MG63 (cell line): ENCODE data around the gene MSI2. TPM values are rescaled to one million over a fixed set of nuclear protein-coding genes. Genes with fewer than 3 reads are reported as not detected.

Experiments
- DNase-seq: peaks from one replicate; pipeline ENCODE4 v3.0.0-alpha.2; 2020
- H3K27me3 ChIP-seq: fragments of 250-450 bp; sonication (Bioruptor Pico); 2 replicates; pipeline ENCODE4 v1.5.1; 2020; ENCODE audit warnings: mild to moderate bottlenecking, moderate library complexity
- H3K36me3 ChIP-seq: fragments of 250-450 bp; sonication (Bioruptor Pico); 2 replicates; pipeline ENCODE4 v1.5.1; 2020; ENCODE audit warnings: mild to moderate bottlenecking, moderate library complexity
- H3K4me3 ChIP-seq: fragments of 250-450 bp; sonication (Bioruptor Pico); 2 replicates; pipeline ENCODE4 v1.5.1; 2020; ENCODE audit warnings: mild to moderate bottlenecking, moderate library complexity
- H3K9me3 ChIP-seq: fragments of 250-450 bp; sonication (Bioruptor Pico); 2 replicates; pipeline ENCODE4 v1.5.1; 2020; ENCODE audit warnings: mild to moderate bottlenecking, moderate library complexity
- total RNA-seq: library from RNA; depleted of rRNA; stranded (reverse); fragments of >200 nt; shearing (Covaris generic); gene quantifications from 2 replicates; pipeline ENCODE4 v1.2.3, GENCODE V29; 2014; ENCODE audit warnings: low replicate concordance

Gene MSI2
- total RNA-seq, 1 experiment from 2014 or later = 2.8 TPM

GRCh38 chr17:57654040-57654775 lies 397.9 kb downstream of the MSI2 start:
- DNase-seq = no peak
- H3K27me3 ChIP-seq = no peaks in the 10 kb centered on the region
- no peak overlapping the region for H3K4me3 ChIP-seq
- no peaks in the 10 kb centered on the region for H3K9me3 ChIP-seq
- no peaks in the 10 kb centered on the region for H3K36me3 ChIP-seq

DNA sequence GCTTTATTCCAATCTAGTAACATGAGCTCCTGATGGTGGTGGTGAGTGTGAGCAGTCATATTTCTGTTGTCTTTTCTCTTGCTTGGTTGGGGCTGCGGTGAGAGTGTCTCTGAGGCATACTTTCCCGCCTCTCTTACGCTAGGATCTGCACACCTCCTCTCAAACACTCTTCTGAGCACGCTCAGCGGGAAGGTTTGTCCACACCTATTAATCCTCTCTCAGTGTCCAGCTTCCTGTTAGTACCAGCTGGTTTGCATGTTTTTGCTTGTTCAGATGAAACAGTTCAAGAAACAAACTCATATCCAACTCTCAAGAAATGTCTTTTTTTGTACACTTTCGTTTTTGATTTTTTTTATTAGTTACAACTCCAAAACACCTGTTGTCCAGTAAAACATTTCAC lies 399.2 kb downstream of the MSI2 start:
- H3K36me3 ChIP-seq = no peaks in the 10 kb centered on the region
- DNase-seq = no peak
- no peak overlapping the region for H3K4me3 ChIP-seq
- H3K27me3 ChIP-seq = no peaks in the 10 kb centered on the region
- H3K9me3 ChIP-seq = no peaks in the 10 kb centered on the region

DNA sequence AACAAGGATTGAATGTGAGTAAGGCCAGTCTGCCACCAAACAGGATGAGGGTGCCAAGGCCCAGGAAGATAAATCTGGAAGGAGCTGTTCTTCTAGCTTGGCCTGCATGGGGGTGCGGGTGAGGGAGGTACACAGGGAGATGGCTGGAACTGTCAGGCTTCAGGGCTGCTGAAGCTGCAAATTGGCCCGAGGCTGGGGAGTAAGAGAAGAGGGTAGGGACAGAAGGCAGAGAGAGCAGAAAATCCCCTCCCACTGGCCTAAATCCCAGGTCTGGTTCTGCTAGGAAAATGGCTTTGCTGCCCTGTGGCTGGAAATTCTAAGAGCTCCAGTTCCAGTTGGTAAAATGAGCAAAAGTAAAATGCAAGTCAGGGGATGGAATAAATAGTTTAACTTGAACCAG lies 400.9 kb downstream of the MSI2 start:
- H3K36me3 ChIP-seq = no peaks in the 10 kb centered on the region

DNA sequence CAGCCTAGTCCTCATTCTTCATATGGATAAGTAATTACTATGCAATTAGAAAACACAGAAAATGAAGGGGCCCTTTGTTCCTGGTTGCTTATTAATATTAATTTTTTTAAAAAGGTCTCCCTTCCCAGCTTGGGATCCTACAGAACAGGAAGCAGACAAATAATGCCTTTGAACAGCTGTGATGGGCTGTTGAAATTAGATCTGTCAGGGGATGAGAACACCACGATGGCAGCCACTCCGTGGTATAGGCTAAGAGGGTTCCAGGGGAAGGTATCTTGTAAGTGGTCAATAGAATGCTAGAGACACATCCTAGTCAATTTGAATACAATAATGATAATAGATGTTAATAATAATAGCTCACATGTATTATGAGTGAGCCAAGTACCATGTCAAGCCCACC lies 405.7 kb downstream of the MSI2 start:
- H3K9me3 ChIP-seq = no peaks in the 10 kb centered on the region

More for the DNA sequence above, 400.9 kb downstream of the MSI2 start:
- H3K4me3 ChIP-seq = no peak overlapping the region
- no peaks in the 10 kb centered on the region for H3K27me3 ChIP-seq
- no peak for DNase-seq
- H3K9me3 ChIP-seq = no peaks in the 10 kb centered on the region

GRCh38 chr17:57662644-57663308 lies 406.5 kb downstream of the MSI2 start:
- H3K9me3 ChIP-seq = no peaks in the 10 kb centered on the region
- no peaks in the 10 kb centered on the region for H3K36me3 ChIP-seq
- 0 out of 2 replicates have a peak overlapping the region, but pooled peaks have one; percentile 9 for H3K4me3 ChIP-seq
- H3K27me3 ChIP-seq = no peaks in the 10 kb centered on the region
- peak; percentile 99 for DNase-seq

More for the DNA sequence above, 405.7 kb downstream of the MSI2 start:
- DNase-seq = no peak
- Histone ChIP-seq H3K4me3 (no peak overlapping the region), H3K36me3 (no peaks in the 10 kb centered on the region), H3K27me3 (no peaks in the 10 kb centered on the region)

DNA sequence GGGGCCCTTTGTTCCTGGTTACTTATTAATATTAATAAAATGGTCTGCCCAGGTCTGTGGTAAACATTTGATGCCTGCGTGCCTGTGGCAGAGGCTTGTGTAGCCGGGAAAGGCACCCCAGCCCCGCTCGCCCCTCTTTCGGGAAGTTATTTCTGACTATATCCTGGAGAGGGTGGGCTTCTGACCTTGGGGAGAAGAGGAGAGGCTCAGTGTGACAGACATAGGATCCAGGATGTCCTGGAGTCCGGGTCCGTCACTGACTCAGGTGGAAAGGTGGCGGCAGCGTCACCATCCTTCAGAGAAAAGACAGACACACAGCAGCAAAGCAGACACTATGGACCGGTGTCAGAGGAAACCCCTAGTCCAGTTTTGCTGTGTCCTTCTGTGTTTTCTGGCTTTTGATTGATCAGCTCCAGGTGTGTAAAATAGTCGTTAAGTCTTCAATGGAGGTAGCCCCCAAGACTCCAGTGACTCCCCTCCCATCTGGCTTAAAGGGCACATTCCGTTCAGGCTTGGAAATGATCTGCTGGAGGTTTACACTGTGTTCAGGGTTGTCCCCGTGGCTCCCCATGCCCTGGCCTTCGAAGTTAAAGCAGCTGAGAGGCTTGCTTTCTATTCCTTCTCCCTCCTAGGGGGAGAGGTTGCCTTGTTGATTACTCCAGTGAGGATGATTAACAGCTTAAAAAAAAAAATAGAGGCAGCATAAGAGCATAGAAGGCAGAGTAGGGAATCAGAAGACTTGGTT lies 407.2 kb downstream of the MSI2 start:
- H3K36me3 ChIP-seq = no peaks in the 10 kb centered on the region
- no peaks in the 10 kb centered on the region for H3K27me3 ChIP-seq
- no peaks in the 10 kb centered on the region for H3K9me3 ChIP-seq
- no peak for DNase-seq
- H3K4me3 ChIP-seq = no peak overlapping the region

GRCh38 chr17:57665128-57665527 lies 408.8 kb downstream of the MSI2 start:
- Histone ChIP-seq H3K4me3 (no peak overlapping the region), H3K36me3 (no peaks in the 10 kb centered on the region), H3K9me3 (no peaks in the 10 kb centered on the region), H3K27me3 (no peaks in the 10 kb centered on the region)
- no peak for DNase-seq

GRCh38 chr17:57665696-57666095 lies 409.4 kb downstream of the MSI2 start:
- no peaks in the 10 kb centered on the region for H3K9me3 ChIP-seq
- no peaks in the 10 kb centered on the region for H3K36me3 ChIP-seq
- no peak for DNase-seq
- no peak overlapping the region for H3K4me3 ChIP-seq
- no peaks in the 10 kb centered on the region for H3K27me3 ChIP-seq

- no peaks in the 10 kb centered on the region for H3K27me3 ChIP-seq
- DNase-seq = no peak
- no peaks in the 10 kb centered on the region for H3K9me3 ChIP-seq
These were observed 410.0 kb downstream of the MSI2 start for GRCh38 chr17:57666201-57666870.

DNA sequence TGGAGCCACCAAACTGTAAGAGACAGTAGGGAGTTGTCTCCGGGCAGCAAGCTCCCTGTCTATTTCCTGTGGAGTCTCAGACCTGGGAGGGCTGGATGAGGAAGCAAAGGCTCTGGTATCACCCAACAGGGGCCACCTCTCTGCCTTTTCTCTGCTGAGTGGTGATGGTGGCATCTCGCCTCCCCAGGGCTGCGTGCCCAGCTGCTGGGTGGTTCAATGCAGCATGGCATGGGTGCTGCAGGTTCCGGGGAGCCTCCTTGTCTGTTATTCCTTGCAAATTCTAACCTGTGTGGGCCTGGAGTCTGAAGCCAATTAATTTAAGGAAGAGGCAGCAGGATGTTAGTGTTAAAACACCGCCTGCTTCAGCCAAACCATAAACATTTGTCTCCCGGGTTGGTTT lies 410.6 kb downstream of the MSI2 start:
- no peak for DNase-seq
- Histone ChIP-seq H3K36me3 (no peaks in the 10 kb centered on the region), H3K4me3 (no peak overlapping the region), H3K9me3 (no peaks in the 10 kb centered on the region), H3K27me3 (no peaks in the 10 kb centered on the region)

More at GRCh38 chr17:57666201-57666870, 410.0 kb downstream of the MSI2 start:
- Histone ChIP-seq H3K4me3 (no peak overlapping the region), H3K36me3 (no peaks in the 10 kb centered on the region)

GRCh38 chr17:57667461-57667923 lies 411.2 kb downstream of the MSI2 start:
- H3K9me3 ChIP-seq = no peaks in the 10 kb centered on the region
- H3K4me3 ChIP-seq = no peak overlapping the region
- no peaks in the 10 kb centered on the region for H3K27me3 ChIP-seq
- no peak for DNase-seq
- H3K36me3 ChIP-seq = no peaks in the 10 kb centered on the region

DNA sequence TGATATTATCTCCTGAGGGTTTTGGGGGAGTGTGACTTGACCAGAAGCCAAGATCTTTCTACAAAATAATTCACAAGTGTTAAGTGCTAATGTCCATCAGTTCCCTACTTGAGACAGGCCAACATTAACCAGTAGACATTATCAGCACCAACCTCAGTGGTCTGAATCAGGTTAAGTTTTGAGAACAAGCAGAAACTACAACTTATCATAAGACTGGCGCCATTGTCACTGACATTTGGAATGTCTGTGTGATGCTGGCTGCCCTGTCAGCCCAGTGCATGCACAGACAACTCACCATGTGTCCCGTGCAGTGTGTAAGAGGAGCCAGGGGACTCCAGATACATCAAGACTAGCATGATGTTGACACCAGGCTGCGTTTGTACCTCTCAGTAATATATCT lies 412.0 kb downstream of the MSI2 start:
- H3K36me3 ChIP-seq = no peaks in the 10 kb centered on the region
- H3K4me3 ChIP-seq = no peak overlapping the region
- H3K9me3 ChIP-seq = no peaks in the 10 kb centered on the region
- no peaks in the 10 kb centered on the region for H3K27me3 ChIP-seq
- DNase-seq = no peak

DNA sequence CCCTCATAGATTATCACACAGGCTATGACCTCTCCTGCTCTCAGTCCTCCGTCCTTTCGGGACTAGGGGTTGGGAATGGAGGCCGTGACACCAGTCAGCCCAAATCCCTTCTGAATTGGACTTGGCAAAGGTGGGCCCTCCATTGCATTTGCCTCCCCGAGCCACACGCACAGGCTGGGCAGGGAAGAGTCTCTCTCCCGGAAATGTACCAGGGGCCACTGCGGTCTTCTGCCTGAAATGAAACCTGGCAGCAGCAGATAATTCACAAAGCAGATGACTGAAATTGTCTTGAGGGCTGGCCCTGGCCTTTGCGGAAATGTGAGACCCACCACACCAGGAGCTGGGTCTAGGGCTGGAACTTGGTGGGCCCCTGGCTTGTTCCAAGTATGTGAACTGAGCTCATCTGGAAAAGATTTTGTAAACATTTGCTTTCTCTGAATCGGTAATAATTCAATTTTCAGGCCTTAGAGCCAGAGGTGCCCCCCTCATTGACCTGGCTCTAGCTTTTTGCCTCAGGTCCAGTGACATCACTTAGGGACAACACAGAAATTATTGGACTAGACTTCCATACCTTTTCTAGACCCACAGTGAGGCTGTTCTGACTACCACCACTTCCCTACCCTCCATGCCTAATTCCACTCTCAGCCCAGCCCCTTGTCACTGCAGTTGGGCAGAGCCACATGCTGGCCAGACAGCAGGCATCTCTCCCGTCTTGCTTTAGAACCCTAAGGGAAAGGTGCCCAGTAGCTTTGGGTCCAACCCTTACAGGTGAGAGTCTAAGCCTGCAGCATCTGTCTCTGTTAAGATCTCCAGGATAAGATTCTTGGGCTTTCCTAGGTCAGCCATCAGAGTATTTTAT lies 413.6 kb downstream of the MSI2 start:
- Histone ChIP-seq H3K9me3 (no peaks in the 10 kb centered on the region), H3K4me3 (no peak overlapping the region), H3K36me3 (no peaks in the 10 kb centered on the region), H3K27me3 (no peaks in the 10 kb centered on the region)
- no peak for DNase-seq

DNA sequence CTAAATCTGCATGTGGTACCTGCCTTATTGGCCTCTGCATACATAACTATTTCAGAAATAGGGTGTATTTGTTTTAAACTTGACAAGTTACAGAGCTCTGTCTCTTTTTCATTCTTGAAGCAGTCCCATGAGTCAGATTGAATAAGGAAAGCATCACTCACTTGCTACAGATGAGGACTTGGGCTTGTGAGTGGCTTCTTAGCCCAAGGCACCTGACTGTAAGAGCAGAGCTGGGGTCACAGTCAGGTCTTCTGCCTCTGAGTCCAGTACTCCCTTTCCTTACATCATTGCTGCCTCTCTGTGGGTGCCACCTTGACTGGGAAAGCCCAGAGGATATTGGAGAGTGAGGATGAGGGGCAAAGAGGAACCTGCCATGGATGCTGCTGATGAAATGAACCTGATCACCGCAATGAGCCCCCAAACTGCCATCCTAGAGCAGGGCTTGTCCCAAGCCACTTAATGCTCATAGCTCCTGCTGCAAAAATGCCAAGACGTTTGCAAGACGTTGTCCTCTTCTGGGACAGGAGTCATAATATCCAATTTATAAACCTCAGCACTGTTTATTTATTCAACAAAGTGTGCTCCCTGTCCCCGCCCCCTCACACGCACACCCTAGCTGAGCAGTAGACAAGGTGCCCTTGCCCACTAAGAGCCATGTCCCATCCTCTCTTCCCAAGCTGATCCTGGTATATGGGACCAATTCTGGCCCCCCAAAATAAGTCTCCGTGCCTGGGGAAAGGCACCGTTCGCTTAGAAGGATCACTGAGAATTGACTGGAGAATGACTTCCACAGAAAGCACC lies 414.6 kb downstream of the MSI2 start:
- no peaks in the 10 kb centered on the region for H3K9me3 ChIP-seq
- no peak for DNase-seq
- no peaks in the 10 kb centered on the region for H3K36me3 ChIP-seq

More for the DNA sequence above, 414.6 kb downstream of the MSI2 start:
- Histone ChIP-seq H3K27me3 (no peaks in the 10 kb centered on the region), H3K4me3 (no peak overlapping the region)
